Mesothelial cell of epicardium (in vitro differentiated cells): Measurements from ENCODE around the gene SMG6. TPM values are rescaled to one million over a fixed set of nuclear protein-coding genes. Genes with fewer than 3 reads are reported as not detected.
A peak's percentile ranks its signal among the peaks of the same experiment; 100 is the strongest.

Experiments used
- DNase-seq, 2 experiments: peaks; one replicate each; pipeline ENCODE4 v3.0.0; 2021; ENCODE audit warnings: low spot score in 2 of 2; ENCODE audit not compliant: unreplicated experiment in 2 of 2
- H3K27ac Mint-ChIP-seq: 2 replicates; pipeline ENCODE4 v1.8.0; 2021; ENCODE audit warnings: mixed read lengths
- H3K27me3 Mint-ChIP-seq: 2 replicates; pipeline ENCODE4 v1.8.0; 2021; ENCODE audit warnings: low read depth, mixed read lengths
- H3K36me3 Mint-ChIP-seq: 2 replicates; pipeline ENCODE4 v1.8.0; 2021; ENCODE audit warnings: mixed read lengths
- H3K4me1 Mint-ChIP-seq: 2 replicates; pipeline ENCODE4 v1.8.0; 2021; ENCODE audit warnings: mixed read lengths
- H3K4me3 Mint-ChIP-seq: 2 replicates; pipeline ENCODE4 v1.8.0; 2021; ENCODE audit warnings: mild to moderate bottlenecking, moderate library complexity, mixed read lengths
- H3K9me3 Mint-ChIP-seq: 2 replicates; pipeline ENCODE4 v1.8.0; 2021; ENCODE audit warnings: mixed read lengths
- total RNA-seq: library from RNA; stranded (reverse); gene quantifications from 3 replicates; pipeline ENCODE4 v1.2.1, GENCODE V29; 2021
- TF ChIP-seq, protein P1 (sequence below): fragments of 200-600 bp; sonication (generic); IDR thresholded peaks from one replicate; pipeline ENCODE4 v1.5.0; 2021; ENCODE audit warnings: antibody characterized with exemption; ENCODE audit not compliant: unreplicated experiment

The SMG6 gene
- total RNA-seq, 1 donor from 2014 or later, result 58.3 TPM

DNA sequence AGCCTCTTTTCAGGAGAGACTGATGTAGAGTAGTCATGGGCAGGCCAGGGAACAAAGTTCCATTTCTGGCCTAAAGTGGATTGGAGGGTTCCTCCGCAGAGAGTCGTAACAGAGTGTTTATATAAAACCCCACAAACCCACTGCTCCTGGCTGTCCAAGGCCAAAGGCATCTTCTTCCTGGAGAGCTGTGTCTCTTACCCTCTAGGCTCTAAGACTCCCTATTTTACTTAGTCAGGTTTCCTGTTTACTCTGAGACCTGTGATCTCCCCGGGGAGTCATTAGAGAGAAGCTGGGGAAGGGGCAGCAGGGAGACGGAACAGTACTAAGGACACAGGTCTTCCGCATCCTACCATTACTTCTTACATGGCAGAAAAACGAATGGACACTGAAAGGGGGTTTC is 179.2 kb downstream of the SMG6 start:
- H3K36me3 Mint-ChIP-seq, result peaks cover 24% of the 10 kb centered on the region
- DNase-seq, result no peak
- H3K9me3 Mint-ChIP-seq, result peaks cover 3% of the 10 kb centered on the region
- H3K27ac Mint-ChIP-seq, result peak overlapping the region; percentile 92
- H3K27me3 Mint-ChIP-seq, result no peaks in the 10 kb centered on the region
- H3K4me3 Mint-ChIP-seq, result no peak overlapping the region
- TF ChIP-seq, protein P1, sequence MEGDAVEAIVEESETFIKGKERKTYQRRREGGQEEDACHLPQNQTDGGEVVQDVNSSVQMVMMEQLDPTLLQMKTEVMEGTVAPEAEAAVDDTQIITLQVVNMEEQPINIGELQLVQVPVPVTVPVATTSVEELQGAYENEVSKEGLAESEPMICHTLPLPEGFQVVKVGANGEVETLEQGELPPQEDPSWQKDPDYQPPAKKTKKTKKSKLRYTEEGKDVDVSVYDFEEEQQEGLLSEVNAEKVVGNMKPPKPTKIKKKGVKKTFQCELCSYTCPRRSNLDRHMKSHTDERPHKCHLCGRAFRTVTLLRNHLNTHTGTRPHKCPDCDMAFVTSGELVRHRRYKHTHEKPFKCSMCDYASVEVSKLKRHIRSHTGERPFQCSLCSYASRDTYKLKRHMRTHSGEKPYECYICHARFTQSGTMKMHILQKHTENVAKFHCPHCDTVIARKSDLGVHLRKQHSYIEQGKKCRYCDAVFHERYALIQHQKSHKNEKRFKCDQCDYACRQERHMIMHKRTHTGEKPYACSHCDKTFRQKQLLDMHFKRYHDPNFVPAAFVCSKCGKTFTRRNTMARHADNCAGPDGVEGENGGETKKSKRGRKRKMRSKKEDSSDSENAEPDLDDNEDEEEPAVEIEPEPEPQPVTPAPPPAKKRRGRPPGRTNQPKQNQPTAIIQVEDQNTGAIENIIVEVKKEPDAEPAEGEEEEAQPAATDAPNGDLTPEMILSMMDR, result no peak
- peaks cover 31% of the 10 kb centered on the region for H3K4me1 Mint-ChIP-seq

GRCh38 chr17:2123375-2124251 is 180.0 kb downstream of the SMG6 start:
- TF ChIP-seq, protein P1, result no peak
- Mint-ChIP-seq H3K4me3 (no peak overlapping the region), H3K27me3 (no peaks in the 10 kb centered on the region), H3K27ac (peak overlapping the region; percentile 92), H3K9me3 (peaks cover 3% of the 10 kb centered on the region), H3K36me3 (peaks cover 24% of the 10 kb centered on the region), H3K4me1 (peaks cover 31% of the 10 kb centered on the region)
- no peak for DNase-seq

GRCh38 chr17:2122641-2123302 is 180.8 kb downstream of the SMG6 start:
- peaks cover 3% of the 10 kb centered on the region for H3K9me3 Mint-ChIP-seq

GRCh38 chr17:2120586-2121335 is 182.8 kb downstream of the SMG6 start:
- no peaks in the 10 kb centered on the region for H3K27me3 Mint-ChIP-seq
- TF ChIP-seq, protein P1, result no peak

More at GRCh38 chr17:2122641-2123302, 180.8 kb downstream of the SMG6 start:
- TF ChIP-seq, protein P1, result no peak
- no peak for DNase-seq
- no peaks in the 10 kb centered on the region for H3K27me3 Mint-ChIP-seq
- peaks cover 24% of the 10 kb centered on the region for H3K36me3 Mint-ChIP-seq
- peak overlapping the region; percentile 92 for H3K27ac Mint-ChIP-seq
- H3K4me1 Mint-ChIP-seq, result peaks cover 31% of the 10 kb centered on the region
- H3K4me3 Mint-ChIP-seq, result no peak overlapping the region

GRCh38 chr17:2113279-2113622 is 190.3 kb downstream of the SMG6 start:
- Mint-ChIP-seq H3K27ac (peak overlapping the region; percentile 75), H3K27me3 (no peaks in the 10 kb centered on the region), H3K4me3 (no peak overlapping the region), H3K36me3 (peaks cover 7% of the 10 kb centered on the region), H3K4me1 (peaks cover 31% of the 10 kb centered on the region), H3K9me3 (peaks cover 6% of the 10 kb centered on the region)
- TF ChIP-seq, protein P1, result no peak
- no peak for DNase-seq

More at GRCh38 chr17:2120586-2121335, 182.8 kb downstream of the SMG6 start:
- H3K4me3 Mint-ChIP-seq, result no peak overlapping the region
- peaks cover 6% of the 10 kb centered on the region for H3K9me3 Mint-ChIP-seq
- H3K27ac Mint-ChIP-seq, result peak overlapping the region; percentile 48
- no peak for DNase-seq
- H3K36me3 Mint-ChIP-seq, result peaks cover 19% of the 10 kb centered on the region
- H3K4me1 Mint-ChIP-seq, result peaks cover 31% of the 10 kb centered on the region
